HT-29 (cell line): ENCODE measurements around the gene IGF1R. TPM values are rescaled to one million over a fixed set of nuclear protein-coding genes. Genes with fewer than 3 reads are reported as not detected.

Source experiments
- DNase-seq: peaks from one replicate; pipeline ENCODE4 v3.0.0-alpha.2; 2015; ENCODE audit warnings: low spot score
- total RNA-seq: library from RNA; depleted of rRNA; stranded (reverse); fragments of >200 nt; shearing (Covaris generic); gene quantifications from 2 replicates; pipeline ENCODE4 v1.2.3, GENCODE V29; 2014

IGF1R gene
- total RNA-seq, 1 experiment from 2014 or later: 33.2 TPM

GRCh38 chr15:98745650-98746374, 97.5 kb downstream of the IGF1R start:
- peak; percentile 51 for DNase-seq

- peak; percentile 27 for DNase-seq
Measured at GRCh38 chr15:98746375-98747155, 98.2 kb downstream of the IGF1R start.

GRCh38 chr15:98751767-98752166, 103.4 kb downstream of the IGF1R start:
- DNase-seq: no peak

- DNase-seq: no peak
Measured at GRCh38 chr15:98753726-98754656, 105.7 kb downstream of the IGF1R start.

- no peak for DNase-seq
Measured at GRCh38 chr15:98754657-98755022, 106.3 kb downstream of the IGF1R start.

GRCh38 chr15:98755138-98755537, 106.8 kb downstream of the IGF1R start:
- DNase-seq: no peak

GRCh38 chr15:98755781-98756180, 107.4 kb downstream of the IGF1R start:
- no peak for DNase-seq

- DNase-seq: no peak
Measured at GRCh38 chr15:98758224-98758623, 109.9 kb downstream of the IGF1R start.

- no peak for DNase-seq
Measured at GRCh38 chr15:98759277-98759676, 110.9 kb downstream of the IGF1R start.

- DNase-seq: no peak
Measured at GRCh38 chr15:98760112-98760826, 111.9 kb downstream of the IGF1R start.

- DNase-seq: no peak
Measured at GRCh38 chr15:98760975-98761374, 112.6 kb downstream of the IGF1R start.

GRCh38 chr15:98763179-98763578, 114.8 kb downstream of the IGF1R start:
- no peak for DNase-seq

- no peak for DNase-seq
Measured at GRCh38 chr15:98764291-98764690, 116.0 kb downstream of the IGF1R start.

- no peak for DNase-seq
Measured at GRCh38 chr15:98765610-98766009, 117.3 kb downstream of the IGF1R start.

GRCh38 chr15:98767692-98768091, 119.4 kb downstream of the IGF1R start:
- no peak for DNase-seq

- no peak for DNase-seq
Measured at GRCh38 chr15:98769867-98770266, 121.5 kb downstream of the IGF1R start.

- no peak for DNase-seq
Measured at GRCh38 chr15:98770984-98771383, 122.6 kb downstream of the IGF1R start.

GRCh38 chr15:98771541-98771940, 123.2 kb downstream of the IGF1R start:
- DNase-seq: no peak

- DNase-seq: no peak
Measured at GRCh38 chr15:98772895-98773294, 124.6 kb downstream of the IGF1R start.

GRCh38 chr15:98773616-98774015, 125.3 kb downstream of the IGF1R start:
- no peak for DNase-seq

- no peak for DNase-seq
Measured at GRCh38 chr15:98774756-98775497, 126.6 kb downstream of the IGF1R start.
